ENCODE results near the gene LPP. TPM values are rescaled to one million over a fixed set of nuclear protein-coding genes. Genes with fewer than 3 reads are reported as not detected.

Gene LPP
- polyA plus RNA-seq, 1 experiment, result 60.0 TPM

DNA sequence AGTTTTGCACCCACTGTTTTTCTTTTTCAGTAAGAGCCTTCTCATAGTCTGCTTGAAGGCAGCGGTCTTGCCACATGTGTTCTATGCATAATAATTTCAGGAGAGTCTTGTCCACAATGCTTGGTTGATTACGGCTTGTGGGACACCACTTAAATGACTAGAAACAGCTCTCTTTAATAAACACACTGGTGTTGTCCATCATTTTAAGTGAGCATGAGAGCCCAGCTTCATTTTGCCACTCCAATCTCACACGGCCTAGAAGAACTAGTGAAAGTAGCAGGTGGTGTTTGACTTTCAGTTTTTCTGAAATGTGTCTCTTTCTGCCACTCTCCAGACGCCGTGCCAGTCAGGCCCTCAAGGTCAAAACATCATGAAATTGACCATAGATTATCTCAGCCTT is 292.1 kb downstream of the LPP start:
- H3K27me3 ChIP-seq (ENCODE audit: control insufficient read depth, insufficient read depth, low read length), result no peaks in the 10 kb centered on the region
- ChIA-PET CTCF (no interaction called here), POLR2A (no interaction called here)
- TF ChIP-seq, protein P1, sequence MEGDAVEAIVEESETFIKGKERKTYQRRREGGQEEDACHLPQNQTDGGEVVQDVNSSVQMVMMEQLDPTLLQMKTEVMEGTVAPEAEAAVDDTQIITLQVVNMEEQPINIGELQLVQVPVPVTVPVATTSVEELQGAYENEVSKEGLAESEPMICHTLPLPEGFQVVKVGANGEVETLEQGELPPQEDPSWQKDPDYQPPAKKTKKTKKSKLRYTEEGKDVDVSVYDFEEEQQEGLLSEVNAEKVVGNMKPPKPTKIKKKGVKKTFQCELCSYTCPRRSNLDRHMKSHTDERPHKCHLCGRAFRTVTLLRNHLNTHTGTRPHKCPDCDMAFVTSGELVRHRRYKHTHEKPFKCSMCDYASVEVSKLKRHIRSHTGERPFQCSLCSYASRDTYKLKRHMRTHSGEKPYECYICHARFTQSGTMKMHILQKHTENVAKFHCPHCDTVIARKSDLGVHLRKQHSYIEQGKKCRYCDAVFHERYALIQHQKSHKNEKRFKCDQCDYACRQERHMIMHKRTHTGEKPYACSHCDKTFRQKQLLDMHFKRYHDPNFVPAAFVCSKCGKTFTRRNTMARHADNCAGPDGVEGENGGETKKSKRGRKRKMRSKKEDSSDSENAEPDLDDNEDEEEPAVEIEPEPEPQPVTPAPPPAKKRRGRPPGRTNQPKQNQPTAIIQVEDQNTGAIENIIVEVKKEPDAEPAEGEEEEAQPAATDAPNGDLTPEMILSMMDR (IDR thresholded peaks at IDR 0.05; ENCODE audit: insufficient read depth, low read depth, low read length), result no peak
- DNase-seq (ENCODE audit: low read depth), result no peak
- no peaks in the 10 kb centered on the region for H3K36me3 ChIP-seq (ENCODE audit: control insufficient read depth, insufficient read depth, low read length)
- no peak overlapping the region for H3K4me3 ChIP-seq (ENCODE audit: low read depth, low read length)

DNA sequence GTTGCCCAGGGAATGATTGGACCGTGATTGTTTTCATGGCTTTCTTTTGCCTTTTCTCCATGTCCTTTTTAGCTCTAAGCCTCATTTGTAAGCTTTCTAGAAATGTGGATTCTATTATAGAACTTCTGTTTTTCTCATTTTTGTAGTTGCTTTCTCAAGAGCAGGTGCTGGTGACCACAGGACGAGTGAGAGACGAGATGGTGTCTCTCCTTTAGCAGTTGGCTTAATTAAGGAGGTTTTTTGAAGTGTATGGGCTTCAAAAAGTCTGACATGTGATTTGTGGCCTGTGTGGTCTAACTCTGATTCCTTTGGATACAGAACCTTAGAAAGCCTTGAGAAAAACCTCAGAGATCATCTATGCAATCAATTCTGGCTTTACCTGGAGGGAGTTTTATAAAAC is 292.8 kb downstream of the LPP start:
- CTCF ChIA-PET, result no interaction called here
- POLR2A ChIA-PET, result no interaction called here
- TF ChIP-seq, protein P1 (IDR thresholded peaks at IDR 0.05; ENCODE audit: insufficient read depth, low read depth, low read length), result no peak
- Histone ChIP-seq H3K27me3 (ENCODE audit: control insufficient read depth, insufficient read depth, low read length) (no peaks in the 10 kb centered on the region), H3K4me3 (ENCODE audit: low read depth, low read length) (no peak overlapping the region), H3K36me3 (ENCODE audit: control insufficient read depth, insufficient read depth, low read length) (no peaks in the 10 kb centered on the region)
- no peak for DNase-seq (ENCODE audit: low read depth)

GRCh38 chr3:188448813-188449212 is 294.9 kb downstream of the LPP start:
- H3K4me3 ChIP-seq (ENCODE audit: low read depth, low read length), result no peak overlapping the region
- CTCF ChIA-PET, result no interaction called here
- no peaks in the 10 kb centered on the region for H3K36me3 ChIP-seq (ENCODE audit: control insufficient read depth, insufficient read depth, low read length)
- POLR2A ChIA-PET, result no interaction called here
- no peaks in the 10 kb centered on the region for H3K27me3 ChIP-seq (ENCODE audit: control insufficient read depth, insufficient read depth, low read length)
- TF ChIP-seq, protein P1 (IDR thresholded peaks at IDR 0.05; ENCODE audit: insufficient read depth, low read depth, low read length), result no peak
- DNase-seq (ENCODE audit: low read depth), result no peak

- DNase-seq (ENCODE audit: low read depth), result no peak
- TF ChIP-seq, protein P1 (IDR thresholded peaks at IDR 0.05; ENCODE audit: insufficient read depth, low read depth, low read length), result no peak
- CTCF ChIA-PET, result interaction anchor here (0.7 kb wide), 1 partner anchor 17 kb away, joined by 3 read pairs; no protein-coding TSS in a partner anchor
- H3K27me3 ChIP-seq (ENCODE audit: control insufficient read depth, insufficient read depth, low read length), result no peaks in the 10 kb centered on the region
- H3K4me3 ChIP-seq (ENCODE audit: low read depth, low read length), result no peak overlapping the region
- H3K36me3 ChIP-seq (ENCODE audit: control insufficient read depth, insufficient read depth, low read length), result no peaks in the 10 kb centered on the region
- POLR2A ChIA-PET, result no interaction called here
Observed at GRCh38 chr3:188449421-188449820, 295.5 kb downstream of the LPP start.

GRCh38 chr3:188452158-188452772 is 298.3 kb downstream of the LPP start:
- TF ChIP-seq, protein P1 (IDR thresholded peaks at IDR 0.05; ENCODE audit: insufficient read depth, low read depth, low read length), result no peak
- POLR2A ChIA-PET, result interaction anchor here (0.6 kb wide), 1 partner anchor 105 kb away, joined by 5 read pairs; no protein-coding TSS in a partner anchor
- DNase-seq (ENCODE audit: low read depth), result no peak

More at GRCh38 chr3:188452158-188452772, 298.3 kb downstream of the LPP start:
- Histone ChIP-seq H3K4me3 (ENCODE audit: low read depth, low read length) (no peak overlapping the region), H3K27me3 (ENCODE audit: control insufficient read depth, insufficient read depth, low read length) (no peaks in the 10 kb centered on the region), H3K36me3 (ENCODE audit: control insufficient read depth, insufficient read depth, low read length) (no peaks in the 10 kb centered on the region)
- CTCF ChIA-PET, result no interaction called here
